GM18861 (cell line): ENCODE measurements around the gene BCL11A.

Experiments used
- ATAC-seq: cut with Tn5 transposase; IDR thresholded peaks from one replicate; pipeline ENCODE4 v1.9.1; 2021; ENCODE audit not compliant: unreplicated experiment

The BCL11A gene

GRCh38 chr2:60509066-60509465, 44.4 kb downstream of the BCL11A start:
- ATAC-seq = no peak

DNA sequence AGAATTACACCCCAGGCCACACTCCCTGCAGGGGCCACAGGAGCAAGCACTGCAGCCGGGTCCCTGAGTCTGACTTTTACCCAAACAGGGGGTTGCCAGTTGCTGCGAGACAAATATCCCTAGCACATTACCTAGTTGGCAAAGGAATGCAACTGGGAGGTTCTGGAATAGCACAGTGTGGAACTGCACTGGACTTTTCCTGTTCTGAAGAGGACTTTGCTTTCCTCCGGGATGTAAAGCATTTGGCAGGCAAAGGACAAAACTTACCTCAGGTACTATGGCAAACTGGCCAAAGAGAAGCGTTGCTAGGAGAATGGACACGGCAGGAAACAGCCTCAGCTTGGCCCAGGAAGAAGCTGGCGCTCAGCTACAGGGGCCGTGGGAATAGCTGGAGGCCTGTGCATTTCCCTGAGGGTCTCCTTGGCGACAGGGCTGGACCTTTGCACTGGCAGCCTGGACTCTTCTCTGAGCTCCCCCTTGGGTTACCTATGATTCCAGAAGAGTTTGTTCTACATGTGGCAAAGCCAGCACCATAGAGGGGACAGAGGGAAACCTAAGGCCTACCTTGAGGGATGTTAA, 45.0 kb downstream of the BCL11A start:
- ATAC-seq = no peak

DNA sequence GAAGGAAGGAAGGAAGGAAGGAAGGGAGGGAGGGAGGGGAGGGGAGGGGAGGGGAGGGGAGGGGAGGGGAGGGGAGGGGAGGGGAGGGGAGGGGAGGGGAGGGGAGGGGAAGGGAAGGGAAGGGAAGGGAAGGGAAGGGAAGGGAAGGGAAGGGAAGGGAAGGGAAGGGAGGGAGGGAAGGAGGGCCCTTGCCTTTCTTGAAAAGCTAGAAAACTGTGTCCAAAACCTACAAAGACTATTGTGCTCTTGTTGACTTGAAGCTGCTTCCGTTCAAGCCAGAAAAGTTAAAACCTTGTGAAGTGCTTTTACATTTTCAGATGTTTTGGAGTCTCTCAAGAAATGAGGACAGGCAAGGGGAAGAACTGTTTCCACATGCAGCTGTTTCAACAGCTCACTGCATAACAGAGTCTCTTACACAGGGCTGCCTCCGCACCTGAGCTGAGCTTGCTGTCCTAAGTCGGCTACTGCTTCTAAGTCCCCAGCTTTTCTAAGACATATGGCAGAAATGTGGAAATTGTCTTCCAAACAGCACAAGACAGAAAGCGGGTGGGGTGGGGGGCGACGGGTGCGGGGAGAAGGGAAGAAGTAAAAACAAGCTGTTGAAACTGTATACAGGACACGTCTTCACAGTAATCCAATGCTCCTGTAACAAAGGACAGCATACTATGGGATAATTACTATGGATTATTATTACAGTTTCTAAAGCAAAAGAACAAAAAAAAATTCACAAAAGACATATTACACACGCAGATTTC, 46.1 kb downstream of the BCL11A start:
- ATAC-seq = no peak

- no peak for ATAC-seq
These were observed 47.6 kb downstream of the BCL11A start for GRCh38 chr2:60505880-60506260.

GRCh38 chr2:60505240-60505879, 48.1 kb downstream of the BCL11A start:
- ATAC-seq = no peak

DNA sequence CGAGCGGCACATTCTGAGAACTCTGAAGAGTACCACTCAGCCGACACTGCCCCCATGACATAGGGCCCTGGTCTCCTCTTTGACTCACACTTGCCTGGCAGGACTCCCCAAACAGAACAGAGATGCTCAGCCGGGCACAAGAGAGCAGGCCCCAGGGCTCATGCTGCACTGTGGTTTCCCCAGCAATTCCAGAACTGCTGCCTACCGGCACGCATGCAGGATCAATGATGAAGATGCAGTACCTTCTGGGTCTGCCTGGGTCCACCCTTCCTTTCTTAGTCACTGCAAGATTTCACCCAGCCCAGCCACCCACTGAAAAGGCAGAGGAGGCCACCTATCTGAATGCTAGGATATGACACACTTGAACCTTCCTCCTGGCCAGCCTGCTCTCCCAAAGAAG, 49.4 kb downstream of the BCL11A start:
- ATAC-seq = no peak

- no peak for ATAC-seq
These were observed 51.3 kb downstream of the BCL11A start for GRCh38 chr2:60502144-60502543.

GRCh38 chr2:60500861-60501260, 52.6 kb downstream of the BCL11A start:
- no peak for ATAC-seq

DNA sequence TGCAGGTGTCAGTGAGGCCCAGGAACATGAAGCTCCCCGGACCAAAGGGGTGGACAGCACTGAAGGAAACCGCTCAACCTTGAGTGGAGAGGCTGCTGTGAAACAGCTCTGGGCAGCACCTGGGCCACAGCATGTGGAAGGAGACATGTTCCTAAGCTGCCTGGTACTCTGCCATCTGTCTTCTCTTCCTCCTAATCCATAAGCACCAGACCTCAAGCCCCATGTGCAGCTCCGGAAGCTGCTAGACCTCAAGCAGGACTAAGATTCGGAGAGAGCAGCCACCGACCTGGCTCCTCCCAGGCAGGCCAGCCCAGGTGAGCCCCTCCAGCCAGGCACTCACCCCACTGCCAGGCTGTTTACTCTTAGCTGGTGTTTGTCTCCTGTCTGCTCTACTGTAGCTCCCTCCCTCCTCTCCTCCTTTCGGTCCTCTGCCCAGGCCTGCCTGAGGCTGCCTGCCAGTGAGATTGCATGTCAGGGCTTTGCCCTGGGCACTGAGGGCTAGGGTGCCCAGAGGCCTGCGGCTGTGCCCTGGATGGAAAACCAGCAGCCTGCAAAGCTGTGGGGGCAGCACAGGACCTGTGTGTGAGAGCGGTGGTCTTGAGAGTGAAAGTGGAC, 53.7 kb downstream of the BCL11A start:
- no peak for ATAC-seq

DNA sequence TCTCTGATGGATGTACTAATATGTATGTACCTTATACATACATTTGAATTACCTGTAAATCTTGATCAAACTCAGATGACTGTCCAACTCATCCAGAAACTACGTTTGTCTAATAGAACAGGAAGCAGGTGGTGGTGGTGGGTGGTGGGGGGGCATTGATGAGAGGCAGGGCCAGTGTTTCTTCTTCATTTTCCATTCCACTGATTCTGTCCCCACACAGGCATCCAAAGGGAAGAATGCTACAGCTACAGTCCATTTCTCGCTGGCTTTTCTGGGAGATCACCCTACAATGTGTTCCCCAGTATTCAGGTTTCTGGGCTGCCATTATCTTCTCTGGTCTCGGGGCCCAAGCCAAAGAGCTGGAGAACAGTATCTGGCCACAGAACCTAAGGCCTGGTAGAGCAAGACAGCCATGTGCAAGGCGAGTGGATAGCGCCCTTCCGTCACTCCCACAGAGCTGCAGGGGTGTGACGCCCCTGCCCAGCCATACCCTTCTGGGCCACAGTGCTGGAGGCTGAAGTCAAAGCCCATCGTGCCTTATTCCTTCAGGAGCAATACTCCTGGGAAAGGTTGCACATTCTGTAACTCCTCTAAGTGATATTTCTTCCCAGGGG, 54.5 kb downstream of the BCL11A start:
- peak; percentile 42 for ATAC-seq

GRCh38 chr2:60498127-60498815, 55.2 kb downstream of the BCL11A start:
- ATAC-seq = peak; percentile 24

GRCh38 chr2:60497500-60497899, 56.0 kb downstream of the BCL11A start:
- no peak for ATAC-seq

DNA sequence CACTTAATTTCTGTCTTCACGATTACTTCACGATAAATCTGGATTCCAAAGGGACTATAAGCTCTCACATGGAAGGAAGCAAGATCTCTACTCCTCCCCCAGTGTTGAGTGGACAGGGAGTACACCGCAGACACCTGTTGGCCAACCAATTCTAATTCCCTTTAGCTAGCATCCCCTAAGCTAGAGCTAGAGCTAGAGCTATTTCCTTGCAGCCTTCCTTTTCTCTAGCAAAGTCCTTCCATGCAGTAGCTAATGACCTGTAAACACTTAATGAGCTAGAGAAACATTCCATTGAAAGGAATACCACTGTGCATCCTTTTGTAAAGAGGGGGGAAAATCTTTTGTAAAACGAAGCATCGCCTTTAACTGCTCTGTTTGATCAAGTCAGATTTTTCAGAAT, 56.5 kb downstream of the BCL11A start:
- ATAC-seq = no peak

- no peak for ATAC-seq
These were observed 57.0 kb downstream of the BCL11A start for GRCh38 chr2:60496475-60496874.

GRCh38 chr2:60495041-60495625, 58.3 kb downstream of the BCL11A start:
- ATAC-seq = no peak

GRCh38 chr2:60493804-60494387, 59.6 kb downstream of the BCL11A start:
- ATAC-seq = no peak

DNA sequence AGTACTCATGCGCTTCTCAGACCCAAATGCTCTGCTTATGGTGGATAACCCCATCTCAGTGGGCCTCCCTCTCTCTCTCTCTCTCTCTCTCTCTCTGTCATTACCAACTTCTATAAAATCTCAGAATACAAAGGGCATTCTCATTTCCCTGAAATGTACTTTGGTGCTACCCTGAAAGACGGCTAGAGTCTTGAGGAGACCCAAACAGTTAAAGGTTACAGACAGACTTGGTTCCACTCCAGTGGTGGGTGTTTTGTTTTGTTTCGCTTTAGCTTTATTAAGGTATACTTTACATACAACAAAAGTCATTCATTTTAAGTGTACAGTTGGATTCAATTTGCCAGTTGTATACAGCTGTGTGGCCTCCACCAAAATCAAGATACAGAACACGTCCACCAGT, 60.9 kb downstream of the BCL11A start:
- ATAC-seq = no peak

DNA sequence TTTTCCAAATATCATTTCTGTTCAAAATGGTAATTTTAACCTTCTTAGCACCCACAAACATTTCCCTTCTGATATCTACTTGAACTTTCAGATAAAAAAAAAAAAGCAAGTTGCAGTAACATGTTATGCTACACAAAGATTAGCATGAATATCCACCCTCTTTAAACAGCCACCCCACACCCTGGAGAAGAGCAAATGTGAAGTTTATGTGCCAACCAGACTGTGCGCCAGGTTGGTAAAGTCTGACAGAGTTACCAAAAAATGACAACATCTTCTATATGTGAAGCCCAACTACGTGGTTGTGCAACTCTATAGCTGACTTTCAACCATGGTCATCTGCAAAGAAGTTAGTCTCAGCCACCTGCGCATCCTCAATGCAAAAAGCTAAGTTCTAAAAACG, 62.6 kb downstream of the BCL11A start:
- no peak for ATAC-seq

DNA sequence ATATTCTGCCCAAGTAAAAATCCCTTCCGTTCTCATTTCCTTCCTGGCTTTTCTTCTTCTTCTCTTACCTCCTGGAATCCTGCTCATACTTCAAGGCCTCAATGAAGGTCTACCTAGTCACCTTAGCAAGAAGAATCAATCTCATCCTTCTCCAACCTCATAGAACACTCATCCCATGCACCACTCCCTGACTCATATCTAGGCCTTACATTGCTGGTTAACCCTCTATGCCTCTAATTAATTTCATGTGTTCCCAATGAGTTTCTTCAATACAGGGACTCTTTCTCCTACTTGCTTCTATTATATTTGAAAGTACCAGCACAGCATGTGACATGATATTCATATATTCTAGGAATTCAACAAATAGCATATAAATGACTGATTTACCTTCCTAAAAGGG, 63.0 kb downstream of the BCL11A start:
- no peak for ATAC-seq

DNA sequence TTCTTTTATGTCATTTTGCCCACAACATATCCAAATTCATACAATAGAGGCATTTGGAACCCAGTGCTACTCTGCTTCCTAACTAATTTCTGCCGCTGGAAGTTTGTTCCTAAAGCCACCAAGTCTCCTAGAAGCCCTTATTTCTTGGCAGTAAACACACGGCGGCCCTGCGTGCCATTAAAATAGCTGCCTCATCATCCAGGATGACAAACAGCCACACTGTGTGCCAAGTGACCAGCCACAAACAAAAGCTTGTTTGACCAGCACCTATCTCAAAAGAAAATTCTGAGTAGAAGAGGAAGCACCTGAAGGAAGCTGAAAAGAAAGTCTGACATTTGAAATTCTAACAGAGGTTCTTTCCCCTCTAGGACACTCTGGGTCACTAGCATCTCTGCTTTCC, 64.2 kb downstream of the BCL11A start:
- ATAC-seq = no peak
